LNCaP clone FGC (cell line): ENCODE measurements around the gene GPT2.

Experiments
- DNase-seq: peaks from one replicate; pipeline ENCODE4 v3.0.0-alpha.2; 2011; ENCODE audit warnings: low read depth
- H3K4me3 ChIP-seq: 2 replicates; pipeline ENCODE4 v1.5.1; 2011; ENCODE audit warnings: mild to moderate bottlenecking, low read depth, low read length, control low read depth
- TF ChIP-seq, protein P1 (sequence below): IDR thresholded peaks from 2 replicates; pipeline ENCODE4 v1.5.1; 2012; ENCODE audit warnings: mild to moderate bottlenecking; ENCODE audit not compliant: control insufficient read depth, insufficient read depth; ENCODE audit errors: extremely low read depth

GPT2 gene

GRCh38 chr16:46907061-46907774 is 23.1 kb downstream of the GPT2 start:
- no peak overlapping the region for H3K4me3 ChIP-seq
- TF ChIP-seq, protein P1, sequence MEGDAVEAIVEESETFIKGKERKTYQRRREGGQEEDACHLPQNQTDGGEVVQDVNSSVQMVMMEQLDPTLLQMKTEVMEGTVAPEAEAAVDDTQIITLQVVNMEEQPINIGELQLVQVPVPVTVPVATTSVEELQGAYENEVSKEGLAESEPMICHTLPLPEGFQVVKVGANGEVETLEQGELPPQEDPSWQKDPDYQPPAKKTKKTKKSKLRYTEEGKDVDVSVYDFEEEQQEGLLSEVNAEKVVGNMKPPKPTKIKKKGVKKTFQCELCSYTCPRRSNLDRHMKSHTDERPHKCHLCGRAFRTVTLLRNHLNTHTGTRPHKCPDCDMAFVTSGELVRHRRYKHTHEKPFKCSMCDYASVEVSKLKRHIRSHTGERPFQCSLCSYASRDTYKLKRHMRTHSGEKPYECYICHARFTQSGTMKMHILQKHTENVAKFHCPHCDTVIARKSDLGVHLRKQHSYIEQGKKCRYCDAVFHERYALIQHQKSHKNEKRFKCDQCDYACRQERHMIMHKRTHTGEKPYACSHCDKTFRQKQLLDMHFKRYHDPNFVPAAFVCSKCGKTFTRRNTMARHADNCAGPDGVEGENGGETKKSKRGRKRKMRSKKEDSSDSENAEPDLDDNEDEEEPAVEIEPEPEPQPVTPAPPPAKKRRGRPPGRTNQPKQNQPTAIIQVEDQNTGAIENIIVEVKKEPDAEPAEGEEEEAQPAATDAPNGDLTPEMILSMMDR = no peak
- DNase-seq = no peak

DNA sequence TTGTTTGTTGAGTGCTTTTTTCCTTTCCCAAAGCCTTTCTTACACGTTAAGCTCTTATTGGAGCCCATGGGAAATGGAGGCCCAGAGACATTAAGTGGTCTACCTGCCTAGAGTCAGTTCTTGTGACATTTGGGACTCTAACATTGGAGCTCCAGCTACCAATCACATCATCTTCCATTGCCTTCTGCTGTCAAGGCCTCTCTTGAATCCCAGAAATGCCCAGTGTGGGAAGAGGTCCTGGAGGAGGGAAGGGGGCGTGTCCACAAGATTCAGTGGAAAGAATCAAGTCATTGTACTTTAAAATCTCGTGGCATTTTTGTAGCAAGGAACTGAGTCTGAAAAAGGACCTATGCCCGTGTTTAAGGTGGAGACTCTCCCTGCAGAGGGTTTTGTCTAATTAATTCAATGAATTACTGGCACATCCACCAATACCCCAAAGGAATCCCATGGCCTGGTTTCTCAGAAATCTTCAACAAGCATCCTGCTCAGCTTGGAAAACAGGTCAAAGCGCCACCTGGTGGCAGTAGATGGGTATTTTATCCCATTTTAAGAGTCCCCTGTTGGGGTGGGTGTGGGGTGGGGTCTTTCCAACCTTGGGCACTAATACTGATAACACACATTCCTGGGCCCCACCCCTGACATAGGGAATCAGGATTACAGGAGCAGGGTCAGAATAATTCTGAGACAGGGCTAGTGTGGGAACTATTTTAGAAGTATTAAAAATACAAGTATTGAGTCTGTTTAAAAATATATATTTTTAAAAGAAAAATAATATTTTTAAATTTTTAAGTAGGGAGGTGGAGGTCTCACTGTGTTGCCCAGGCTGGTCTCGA is 24.6 kb downstream of the GPT2 start:
- DNase-seq = no peak
- H3K4me3 ChIP-seq = no peak overlapping the region
- TF ChIP-seq, protein P1 = peak; percentile 70

- no peak for DNase-seq
- no peak overlapping the region for H3K4me3 ChIP-seq
- TF ChIP-seq, protein P1 = no peak
These were observed 26.9 kb downstream of the GPT2 start for GRCh38 chr16:46911038-46911437.

- H3K4me3 ChIP-seq = no peak overlapping the region
- TF ChIP-seq, protein P1 = no peak
- peak; percentile 55 for DNase-seq
These were observed 27.5 kb downstream of the GPT2 start for GRCh38 chr16:46911650-46912049.

DNA sequence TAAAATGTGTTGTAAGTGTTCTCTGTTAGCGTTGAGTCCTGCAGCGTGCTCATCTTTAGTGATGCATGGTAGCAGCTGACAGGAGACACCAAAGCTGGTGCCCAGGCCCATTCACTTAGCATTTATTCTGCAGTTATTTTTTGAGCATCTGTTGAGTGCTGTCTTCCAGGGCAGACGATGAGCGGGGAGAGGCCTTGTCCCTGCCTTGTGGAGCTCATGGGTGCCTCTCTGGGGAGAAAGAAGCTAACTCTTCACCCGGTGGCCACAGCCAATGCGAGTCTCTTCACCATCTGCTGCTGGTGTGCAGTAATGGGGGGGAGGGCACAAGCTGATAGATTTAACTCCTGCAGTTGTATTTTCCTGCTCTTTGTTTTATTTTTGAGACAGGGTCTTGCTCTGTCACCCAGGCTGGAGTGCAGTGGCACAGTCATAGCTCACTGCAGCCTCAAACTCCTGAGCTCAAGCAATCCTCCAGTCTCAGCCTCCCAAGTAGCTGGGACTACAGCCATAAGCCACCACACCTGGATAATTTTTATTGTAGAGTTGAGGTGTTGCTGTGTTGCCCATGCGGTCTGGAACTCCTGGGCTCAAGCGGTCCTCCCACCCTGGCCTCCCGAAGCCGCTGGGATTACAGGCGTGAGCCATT is 30.5 kb downstream of the GPT2 start:
- H3K4me3 ChIP-seq = no peak overlapping the region
- TF ChIP-seq, protein P1 = no peak
- DNase-seq = no peak

DNA sequence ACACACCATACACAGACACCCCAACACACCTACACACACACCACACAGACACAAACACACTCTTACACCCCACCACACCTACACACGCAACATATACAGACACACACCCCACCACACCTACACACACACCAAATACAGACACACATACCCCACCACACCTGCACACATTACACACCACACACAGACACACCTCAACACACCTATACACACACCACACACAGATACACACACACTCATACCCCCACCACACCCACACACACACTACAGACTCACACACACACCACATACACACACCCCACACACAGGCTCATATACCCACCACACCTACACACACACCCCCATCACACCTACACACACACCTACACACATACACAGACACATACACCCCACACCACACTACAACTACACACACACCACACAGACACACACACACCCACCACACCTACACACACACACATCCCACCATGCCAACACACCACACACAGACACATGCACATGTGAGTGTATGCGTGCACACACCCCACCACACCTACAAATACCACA is 31.4 kb downstream of the GPT2 start:
- DNase-seq = no peak

More for the DNA sequence above, 31.4 kb downstream of the GPT2 start:
- TF ChIP-seq, protein P1 = no peak
- H3K4me3 ChIP-seq = no peak overlapping the region
